GM18861 (cell line): ENCODE results near the gene NID2.

ENCODE experiments used
- ATAC-seq: cut with Tn5 transposase; IDR thresholded peaks from one replicate; pipeline ENCODE4 v1.9.1; 2021; ENCODE audit not compliant: unreplicated experiment

The NID2 gene

GRCh38 chr14:52031781-52032180 lies 37.1 kb downstream of the NID2 start:
- no peak for ATAC-seq

- ATAC-seq, result no peak
These were observed 39.0 kb downstream of the NID2 start for GRCh38 chr14:52029881-52030280.

GRCh38 chr14:52026901-52027300 lies 42.0 kb downstream of the NID2 start:
- no peak for ATAC-seq

GRCh38 chr14:52026017-52026660 lies 42.7 kb downstream of the NID2 start:
- no peak for ATAC-seq

- ATAC-seq, result no peak
These were observed 43.5 kb downstream of the NID2 start for GRCh38 chr14:52025310-52025709.

- ATAC-seq, result no peak
These were observed 45.3 kb downstream of the NID2 start for GRCh38 chr14:52023518-52023917.

GRCh38 chr14:52021957-52022600 lies 46.8 kb downstream of the NID2 start:
- peak; percentile 79 for ATAC-seq

GRCh38 chr14:52020866-52021717 lies 47.8 kb downstream of the NID2 start:
- ATAC-seq, result no peak

- no peak for ATAC-seq
These were observed 48.6 kb downstream of the NID2 start for GRCh38 chr14:52020161-52020714.

GRCh38 chr14:52018970-52019369 lies 49.9 kb downstream of the NID2 start:
- no peak for ATAC-seq

GRCh38 chr14:52018252-52018651 lies 50.6 kb downstream of the NID2 start:
- ATAC-seq, result no peak

GRCh38 chr14:52015411-52016030 lies 53.3 kb downstream of the NID2 start:
- ATAC-seq, result no peak

- ATAC-seq, result no peak
These were observed 54.1 kb downstream of the NID2 start for GRCh38 chr14:52014601-52015267.

GRCh38 chr14:52013984-52014600 lies 54.8 kb downstream of the NID2 start:
- no peak for ATAC-seq

GRCh38 chr14:52012635-52013034 lies 56.2 kb downstream of the NID2 start:
- no peak for ATAC-seq

- no peak for ATAC-seq
These were observed 57.3 kb downstream of the NID2 start for GRCh38 chr14:52011523-52011922.

- ATAC-seq, result no peak
These were observed 58.6 kb downstream of the NID2 start for GRCh38 chr14:52010173-52010693.

GRCh38 chr14:52008136-52008535 lies 60.7 kb downstream of the NID2 start:
- no peak for ATAC-seq

- ATAC-seq, result no peak
These were observed 61.2 kb downstream of the NID2 start for GRCh38 chr14:52007637-52008036.

GRCh38 chr14:52007211-52007610 lies 61.6 kb downstream of the NID2 start:
- ATAC-seq, result no peak
